T-helper 2 cell (primary cell): Measurements from ENCODE around the gene GAPVD1.
"Not testable (repeated sequence)": the region's sequence is repeated elsewhere in the genome, so short reads cannot be mapped to it uniquely, and the experiment has no call there.

Source experiments
- DNase-seq, 5 experiments: peaks; one replicate each; pipeline versions ENCODE4 v3.0.0 to v3.0.0-alpha.2; 2012 to 2022

Gene GAPVD1

GRCh38 chr9:125312411-125312810 is 50.8 kb downstream of the GAPVD1 start:
- no peak for DNase-seq

GRCh38 chr9:125316359-125316758 is 54.7 kb downstream of the GAPVD1 start:
- not testable (repeated sequence) for DNase-seq

GRCh38 chr9:125317704-125318103 is 56.1 kb downstream of the GAPVD1 start:
- DNase-seq, result no peak

- DNase-seq, result no peak
These were observed 59.9 kb downstream of the GAPVD1 start for GRCh38 chr9:125321496-125321895.

GRCh38 chr9:125323615-125324014 is 62.0 kb downstream of the GAPVD1 start:
- DNase-seq, result no peak

GRCh38 chr9:125325826-125326225 is 64.2 kb downstream of the GAPVD1 start:
- DNase-seq, result no peak

- no peak for DNase-seq
These were observed 68.4 kb downstream of the GAPVD1 start for GRCh38 chr9:125329978-125330377.

GRCh38 chr9:125330587-125330986 is 69.0 kb downstream of the GAPVD1 start:
- DNase-seq, result no peak

- peak in 1 of 5 experiments; percentile 71 for DNase-seq
These were observed 70.9 kb downstream of the GAPVD1 start for GRCh38 chr9:125332527-125332926.

- DNase-seq, result no peak
These were observed 75.6 kb downstream of the GAPVD1 start for GRCh38 chr9:125337236-125337635.

- no peak for DNase-seq
These were observed 77.3 kb downstream of the GAPVD1 start for GRCh38 chr9:125338929-125339328.

GRCh38 chr9:125341566-125341965 is 79.9 kb downstream of the GAPVD1 start:
- DNase-seq, result no peak

GRCh38 chr9:125343518-125344275 is 82.1 kb downstream of the GAPVD1 start:
- no peak for DNase-seq

- no peak for DNase-seq
These were observed 84.6 kb downstream of the GAPVD1 start for GRCh38 chr9:125346080-125346732.

GRCh38 chr9:125355601-125356000 is 94.0 kb downstream of the GAPVD1 start:
- DNase-seq, result no peak

GRCh38 chr9:125356032-125356431 is 94.4 kb downstream of the GAPVD1 start:
- no peak for DNase-seq

- no peak for DNase-seq
These were observed 97.4 kb downstream of the GAPVD1 start for GRCh38 chr9:125359011-125359410.

- peak in 1 of 5 experiments; percentile 79 for DNase-seq
These were observed 99.0 kb downstream of the GAPVD1 start for GRCh38 chr9:125360601-125361000.

GRCh38 chr9:125361837-125362531 is 100.4 kb downstream of the GAPVD1 start:
- DNase-seq, result peak in 1 of 5 experiments; percentile 75

- DNase-seq, result no peak
These were observed 105.0 kb downstream of the GAPVD1 start for GRCh38 chr9:125366676-125367075.

- DNase-seq, result no peak
These were observed 109.2 kb downstream of the GAPVD1 start for GRCh38 chr9:125370786-125371185.

- DNase-seq, result no peak
These were observed 111.0 kb downstream of the GAPVD1 start for GRCh38 chr9:125372441-125373226.
